NCI-H146 (cell line): ENCODE results near the gene BRSK2.

Experiments
- DNase-seq: peaks from one replicate; lab custom pipeline; 2025; lab: John Stamatoyannopoulos, UW

The BRSK2 gene

GRCh38 chr11:1375955-1376258, 13.8 kb upstream of the BRSK2 start:
- DNase-seq = no peak

DNA sequence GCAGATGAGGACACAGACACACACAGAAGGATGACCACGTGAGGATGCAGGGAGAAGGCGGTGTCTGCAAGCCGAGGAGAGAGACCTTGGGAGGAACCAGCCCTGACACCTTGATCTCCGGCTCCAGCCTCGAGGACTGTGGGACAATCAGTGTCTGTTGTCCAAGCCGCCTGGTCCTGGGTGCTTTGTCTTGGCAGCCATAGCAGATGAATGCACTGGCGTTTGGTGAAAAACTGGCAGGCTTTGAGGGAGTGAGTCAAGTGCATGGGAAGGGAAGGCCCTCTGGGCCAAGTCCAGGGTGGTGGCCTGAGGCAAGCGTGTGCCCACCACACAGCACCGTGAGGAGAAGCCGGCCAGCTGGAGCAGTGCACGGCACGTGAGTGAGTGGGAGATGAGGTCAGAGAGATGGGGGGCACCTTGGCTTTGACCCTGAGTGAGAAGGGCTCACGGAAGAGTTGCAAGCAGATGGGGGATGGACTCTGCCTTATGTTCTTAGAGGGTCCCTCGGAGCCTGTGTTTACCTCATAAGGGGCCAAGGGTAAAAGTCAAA, 12.4 kb upstream of the BRSK2 start:
- DNase-seq = no peak

- no peak for DNase-seq
Observed at GRCh38 chr11:1381793-1382425, 7.8 kb upstream of the BRSK2 start.

GRCh38 chr11:1382429-1382828, 7.3 kb upstream of the BRSK2 start:
- DNase-seq = no peak

DNA sequence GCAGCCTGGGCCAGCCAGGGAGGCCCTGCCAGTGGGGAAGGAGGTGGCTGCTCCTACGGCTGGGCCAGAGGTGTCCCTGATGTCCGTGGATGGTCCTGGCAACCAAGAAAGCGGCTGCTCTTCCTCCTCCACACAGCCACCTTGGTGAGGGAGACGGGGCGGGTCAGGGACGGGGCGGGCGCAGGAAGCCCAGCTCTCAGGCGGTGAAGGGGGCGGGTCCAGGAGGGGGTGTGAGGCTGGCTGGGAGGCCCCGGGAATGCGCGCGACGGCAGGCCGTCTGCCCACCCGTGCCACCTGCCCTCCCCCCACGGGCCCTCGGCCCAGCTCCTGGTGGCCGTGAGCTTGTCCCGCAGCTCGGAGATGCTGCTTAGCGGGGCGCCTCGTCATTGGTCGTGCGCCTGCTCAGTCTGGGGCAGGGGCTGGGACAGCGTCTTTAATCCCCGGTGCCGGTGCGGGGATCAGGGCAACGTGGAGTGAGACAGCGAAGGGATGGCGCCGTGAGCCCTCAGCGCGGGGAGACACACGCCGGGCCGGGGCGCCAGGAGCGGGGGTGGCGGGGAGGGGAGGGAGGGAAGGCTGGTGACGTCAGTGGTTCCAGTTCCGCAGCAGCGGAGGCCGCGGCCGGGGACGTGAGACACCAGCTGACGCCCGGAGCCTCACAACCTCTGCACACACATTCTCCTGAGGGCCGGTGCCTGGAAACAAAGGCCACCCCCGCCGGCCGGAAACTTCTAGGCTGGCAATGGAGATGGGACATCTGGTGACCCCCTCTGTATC, 6.7 kb upstream of the BRSK2 start:
- peak; percentile 73 for DNase-seq

GRCh38 chr11:1384199-1384970, 5.3 kb upstream of the BRSK2 start:
- DNase-seq = no peak

DNA sequence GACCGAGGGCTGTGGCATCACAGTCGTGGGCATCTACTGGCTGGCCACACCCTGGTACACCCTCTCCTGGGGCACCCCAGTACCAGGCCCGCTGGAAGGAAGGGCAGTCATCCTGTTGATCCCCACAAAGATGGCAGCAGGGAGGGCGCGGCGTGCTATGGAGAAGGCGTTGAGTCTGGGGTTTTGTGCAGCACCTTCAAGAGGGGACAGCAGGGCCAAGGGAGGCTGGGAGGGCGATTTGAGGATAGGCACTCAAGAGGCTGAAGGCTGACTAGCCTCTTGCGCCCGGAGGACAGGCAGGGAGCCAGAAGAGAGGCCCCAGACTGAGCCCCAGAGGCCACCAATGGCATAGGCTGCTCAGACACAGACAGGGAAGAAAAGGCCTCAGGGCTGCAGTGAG, 2.2 kb upstream of the BRSK2 start:
- no peak for DNase-seq

DNA sequence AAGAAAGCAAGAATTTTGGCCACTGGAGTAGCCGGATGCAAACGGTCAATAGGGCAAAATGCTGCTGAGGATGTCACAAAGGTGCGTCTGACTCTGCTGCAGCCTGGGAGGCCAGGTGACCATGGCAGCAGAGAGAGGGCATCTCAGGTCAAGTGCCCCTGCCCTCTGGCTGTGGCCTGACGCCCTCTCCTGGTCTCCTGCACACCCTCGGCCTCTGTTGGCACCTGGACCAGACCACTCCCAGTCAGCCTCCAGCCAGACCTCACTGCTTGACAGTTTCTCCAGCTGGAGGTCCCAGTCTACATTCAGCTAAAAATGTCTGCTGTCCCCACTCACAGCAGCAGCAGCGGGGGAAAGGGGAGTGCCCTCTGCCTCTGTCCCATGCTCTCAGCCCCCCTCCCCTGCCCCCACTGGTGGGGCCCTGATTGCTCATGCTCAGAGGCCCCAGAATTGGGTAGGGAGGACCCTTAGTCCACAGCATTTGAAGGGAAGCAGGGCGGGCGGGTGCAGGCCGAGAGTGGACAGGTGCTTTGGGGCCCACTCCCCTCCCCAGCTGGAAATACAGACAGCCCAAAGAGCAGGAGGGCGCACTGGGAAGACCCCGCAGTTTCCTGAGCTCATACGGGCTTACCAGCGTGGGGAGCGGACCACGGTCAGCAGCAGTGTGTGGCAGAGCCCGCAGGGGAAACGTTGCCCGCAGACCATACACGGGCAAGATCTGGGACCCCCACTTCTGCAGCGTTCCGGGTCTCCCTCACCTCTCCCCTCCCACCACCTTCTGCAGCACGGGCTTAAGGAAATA, 1.6 kb upstream of the BRSK2 start:
- peak; percentile 63 for DNase-seq

DNA sequence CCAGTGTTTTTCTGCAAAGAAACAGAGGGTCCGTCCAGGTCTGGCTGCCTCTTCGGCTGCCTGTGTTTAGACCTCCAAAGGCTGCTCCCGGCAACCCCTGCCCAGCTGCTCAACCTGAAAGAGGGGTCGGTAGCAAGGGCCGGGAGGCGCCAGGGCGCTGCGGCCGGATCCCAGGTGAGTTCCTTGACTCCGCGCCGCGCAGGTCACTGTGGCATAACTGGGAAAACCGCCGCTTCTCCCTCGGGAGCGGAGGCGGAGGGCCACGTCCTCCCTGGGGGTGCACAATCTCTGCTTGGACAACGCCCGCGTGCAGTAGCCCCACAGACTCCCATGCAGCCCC, 1.0 kb upstream of the BRSK2 start:
- DNase-seq = peak; percentile 57

- peak; percentile 98 for DNase-seq
Observed at GRCh38 chr11:1389103-1389931, 417 bp upstream of the BRSK2 start.

DNA sequence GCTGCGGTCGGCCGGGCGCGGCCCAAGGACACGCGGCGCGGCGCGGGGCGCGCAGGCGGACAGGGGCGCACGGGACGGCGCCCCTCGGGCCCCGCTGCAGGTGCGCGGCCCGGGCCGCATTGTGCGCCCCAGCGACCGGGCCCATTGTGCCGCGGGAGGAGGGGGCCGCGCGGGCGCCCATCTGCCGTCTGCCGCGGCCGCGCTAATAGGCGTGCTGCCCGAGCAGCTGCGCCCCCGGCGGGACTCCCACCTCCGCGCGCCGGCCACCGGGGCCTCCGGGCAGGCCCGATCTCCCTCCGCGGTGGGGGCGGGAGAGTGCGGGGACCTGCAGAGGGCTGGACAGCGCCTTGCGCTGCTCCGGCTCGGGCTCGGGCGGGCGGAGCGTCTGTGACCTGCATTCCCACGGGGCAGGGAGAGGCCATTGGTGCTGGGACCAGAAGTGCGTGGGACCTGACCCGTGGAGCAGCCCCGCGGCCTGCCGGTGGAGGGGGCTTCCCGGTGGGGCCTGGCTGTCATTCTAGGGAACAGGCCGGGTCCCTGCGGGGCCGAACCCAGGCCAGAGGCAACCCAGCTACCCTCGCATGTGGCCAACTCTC, 933 bp downstream of the BRSK2 start:
- peak; percentile 20 for DNase-seq

DNA sequence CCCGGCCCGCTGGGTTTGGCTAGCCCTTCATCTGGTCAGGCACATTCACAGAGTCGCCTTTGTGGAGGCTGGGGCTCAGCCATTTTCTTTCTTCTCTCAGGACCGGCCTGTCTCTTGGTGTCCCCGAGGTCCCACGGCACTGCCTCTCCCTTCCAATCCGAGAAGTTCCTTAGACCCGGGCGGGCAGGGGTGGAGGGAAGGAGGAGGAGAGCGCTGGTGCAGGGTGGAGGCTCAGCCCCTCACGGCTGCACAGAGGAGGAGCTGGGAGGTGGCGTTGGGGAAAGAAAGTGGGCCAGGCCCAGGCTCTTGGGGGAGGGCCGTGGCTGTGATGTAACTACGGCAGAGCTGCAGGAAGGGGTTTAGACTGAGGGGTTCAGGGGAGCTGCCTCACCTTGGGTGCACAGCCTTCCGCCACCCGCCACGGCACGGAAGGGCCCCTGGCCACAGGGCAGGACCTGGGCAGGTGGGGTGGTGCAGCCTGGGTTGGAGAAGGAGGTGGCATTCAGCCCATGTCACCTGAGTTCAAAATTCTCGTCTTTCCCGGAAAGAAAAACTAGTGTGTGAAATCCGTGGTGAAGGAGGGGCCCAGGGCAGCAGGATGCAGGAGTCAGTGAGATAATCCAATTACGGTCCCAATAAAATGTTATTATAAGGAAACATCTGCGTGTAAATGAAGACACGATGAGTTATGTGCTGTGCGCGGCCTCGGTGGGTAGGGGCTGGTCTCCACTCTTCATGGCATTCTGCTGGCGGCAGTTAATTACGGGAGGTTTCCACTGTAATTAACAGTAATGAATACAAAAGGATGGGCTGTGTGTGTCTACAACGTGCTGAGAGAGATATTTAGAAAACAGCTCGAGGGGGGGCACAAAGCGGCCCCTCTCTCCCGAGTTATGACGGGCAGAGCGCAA, 1.7 kb downstream of the BRSK2 start:
- peak; percentile 45 for DNase-seq

DNA sequence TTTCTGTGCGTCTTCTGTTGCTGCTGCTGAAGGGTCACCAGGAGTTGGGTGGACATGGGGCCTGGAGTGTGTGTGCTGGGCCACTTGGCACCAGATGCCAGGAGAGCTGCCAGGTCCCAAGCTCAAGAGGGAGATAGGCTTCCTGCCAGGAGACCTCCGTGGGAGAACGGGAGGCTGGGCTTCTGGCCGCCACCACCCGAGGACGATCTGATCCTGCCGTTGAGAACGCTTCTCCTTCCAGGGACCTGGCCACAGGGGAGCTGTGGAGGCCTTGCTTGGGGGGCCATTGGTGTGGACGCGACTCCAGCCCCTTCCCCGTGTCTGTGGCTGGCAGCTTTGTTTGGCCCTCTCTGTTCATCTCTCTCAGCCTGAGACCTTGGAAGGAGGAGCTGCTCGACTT, 2.4 kb downstream of the BRSK2 start:
- DNase-seq = no peak

DNA sequence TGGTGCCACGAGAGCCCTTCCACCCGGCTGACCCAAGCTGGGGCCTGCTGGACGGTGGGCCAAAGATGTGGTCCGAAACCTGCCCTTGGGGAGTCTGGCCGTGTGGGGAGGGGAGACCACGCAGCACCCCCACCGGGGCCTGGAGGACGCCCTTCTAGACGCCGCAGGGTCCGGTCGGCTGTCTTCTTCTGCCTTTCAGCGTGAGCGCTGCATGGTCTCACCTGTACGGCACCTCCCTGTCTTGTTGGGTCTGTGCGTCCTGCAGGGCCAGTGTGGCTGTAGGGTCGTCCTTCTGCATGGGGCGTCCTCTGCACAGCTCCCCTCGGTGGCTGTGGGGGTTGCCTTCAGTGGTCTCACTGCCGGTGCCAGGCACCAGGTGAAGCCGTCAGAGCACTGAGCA, 2.8 kb downstream of the BRSK2 start:
- no peak for DNase-seq

DNA sequence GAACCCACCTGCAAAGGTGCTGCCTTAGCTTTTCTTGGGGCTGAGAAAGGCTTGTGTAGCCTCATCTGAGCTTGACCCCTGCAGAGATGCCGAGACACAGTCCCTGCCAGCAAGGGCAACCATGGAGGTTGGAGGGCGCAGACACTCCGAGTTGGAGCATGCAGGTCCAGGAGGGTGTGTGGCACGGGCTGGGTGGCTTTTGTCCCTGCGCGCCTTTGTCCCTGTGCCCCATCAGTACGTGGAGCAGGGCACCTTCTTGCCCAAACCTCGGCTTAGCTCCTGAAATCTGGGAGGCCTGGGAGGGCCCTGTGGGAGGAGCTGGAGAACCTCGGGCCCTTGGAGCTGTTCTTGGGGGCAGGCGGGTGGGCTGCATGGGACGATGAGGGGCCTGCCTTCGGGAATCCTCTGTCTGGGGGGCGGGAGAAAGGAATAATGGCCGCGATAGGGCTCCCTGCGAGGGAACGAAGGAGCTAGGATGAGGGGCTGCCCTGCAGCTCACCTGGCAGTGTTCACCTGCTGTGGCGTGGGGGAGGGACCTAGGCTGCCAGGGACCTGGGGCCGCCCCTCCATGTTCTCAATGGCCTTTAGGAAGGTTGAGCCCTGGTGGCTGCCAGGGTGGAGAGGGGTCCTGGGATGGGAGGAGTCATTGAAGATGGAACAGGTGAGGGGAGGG, 3.4 kb downstream of the BRSK2 start:
- no peak for DNase-seq

DNA sequence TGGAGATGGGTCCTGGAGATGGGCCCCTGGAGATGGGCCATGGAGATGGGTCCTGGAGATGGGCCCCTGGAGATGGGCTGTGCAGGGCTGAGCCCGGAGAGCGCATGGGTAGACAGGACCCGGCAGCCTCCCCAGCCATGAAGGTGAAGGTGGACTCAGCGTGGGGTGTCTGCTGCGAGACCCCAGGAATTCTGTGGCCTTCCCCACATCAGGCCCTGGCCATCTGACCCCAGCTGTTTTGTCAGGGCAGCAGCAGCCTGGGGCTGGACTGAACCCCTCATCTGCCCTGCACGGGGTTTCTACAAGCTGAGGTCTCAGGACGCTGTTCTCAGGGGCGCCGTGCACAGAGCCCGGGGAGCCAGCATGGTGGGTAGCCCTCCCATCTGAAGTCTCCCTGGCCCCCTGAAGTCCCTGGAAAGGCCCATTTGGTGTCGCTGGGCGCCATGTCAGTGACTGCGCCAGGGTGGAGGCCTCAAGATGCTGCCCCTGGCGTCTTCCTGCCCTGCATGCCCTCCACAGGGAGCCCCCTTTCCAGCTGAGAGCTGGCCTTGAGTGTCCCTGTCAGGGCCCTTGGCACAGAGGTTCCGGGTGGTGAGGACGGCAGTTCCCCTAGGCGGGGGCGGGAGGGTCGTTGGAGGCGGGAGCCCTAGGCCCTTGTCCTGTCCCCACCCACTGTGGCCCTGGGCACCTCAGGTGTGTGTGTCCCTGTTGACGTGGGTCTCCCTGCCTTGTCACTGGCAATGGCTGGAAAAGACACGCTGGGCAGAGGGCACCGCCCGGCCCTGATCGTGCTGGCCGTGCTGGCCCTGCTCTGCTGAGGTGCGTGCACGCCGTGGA, 5.4 kb downstream of the BRSK2 start:
- DNase-seq = no peak

DNA sequence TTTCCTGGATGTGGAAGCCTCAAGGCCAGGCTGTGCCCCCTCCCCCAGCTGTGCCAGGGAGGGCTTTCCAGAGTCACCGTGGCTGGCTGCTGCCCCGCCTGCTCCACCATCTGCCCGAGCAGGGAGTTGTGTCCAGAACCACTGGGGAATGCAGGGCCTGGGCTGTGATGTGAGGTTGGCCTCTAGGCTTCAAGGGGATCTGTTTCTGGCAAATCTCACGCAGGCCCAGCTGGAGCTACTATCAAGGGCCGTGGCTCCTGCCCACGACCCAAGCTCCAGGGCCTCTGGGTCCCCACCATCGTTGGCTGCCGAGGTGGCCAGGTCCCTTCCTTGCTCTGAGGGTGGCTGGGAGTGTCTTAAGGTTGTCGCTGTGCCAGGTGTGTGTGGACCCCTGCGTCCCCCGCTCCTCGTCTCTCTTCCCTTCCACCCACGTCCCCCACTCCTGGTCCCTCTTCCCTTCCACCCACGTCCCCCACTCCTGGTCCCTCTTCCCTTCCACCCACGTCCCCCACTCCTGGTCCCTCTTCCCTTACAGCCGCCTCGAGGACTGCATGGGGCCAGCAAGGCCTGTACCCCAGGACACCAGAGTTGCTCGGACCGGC, 6.1 kb downstream of the BRSK2 start:
- DNase-seq = no peak

- DNase-seq = no peak
Observed at GRCh38 chr11:1396375-1396841, 6.7 kb downstream of the BRSK2 start.
